HepG2 (cell line): ENCODE results near the gene MS4A18. TPM values are rescaled to one million over a fixed set of nuclear protein-coding genes. Genes with fewer than 3 reads are reported as not detected.

ENCODE experiments used
- ATAC-seq: fragments of 200-7000 bp; cut with Tn5 transposase; 3 replicates; pipeline ENCODE4 v1.9.1; 2020; ENCODE audit warnings: mild to moderate bottlenecking, moderate library complexity
- Bru-seq: library from RNA; stranded (reverse); fragments of 400-500 nt; gene quantifications from one replicate; lab custom pipeline; 2021; lab: Mats Ljungman, UMichigan
- BruChase-seq, 2 experiments: library from RNA; stranded (reverse); fragments of 400-500 nt; gene quantifications; one replicate each; lab custom pipeline; 2021; lab: Mats Ljungman, UMichigan
- BruUV-seq: library from RNA; stranded (reverse); fragments of 400-500 nt; replicated peaks from 2 replicates; lab custom pipeline; 2021; lab: Mats Ljungman, UMichigan
- CTCF ChIA-PET: fragments of 300-600 bp; formaldehyde crosslinking; extraction: SDS; loops from one replicate; lab custom pipeline; 2021; ENCODE audit warnings: low total read pairs, inconsistent platforms, low intra/inter-chr PET ratio; lab: Yijun Ruan, JAX
- POLR2A ChIA-PET: fragments of 350-600 bp; sonication (Branson Sonifier 250); formaldehyde crosslinking; loops from one replicate; lab custom pipeline; 2020; ENCODE audit warnings: antibody characterized with exemption, inconsistent platforms; lab: Yijun Ruan, JAX
- DNase-seq: peaks from one replicate; pipeline ENCODE4 v3.0.0-alpha.2; 2015; ENCODE audit warnings: low spot score
- FAIRE-seq: peaks from 3 replicates; lab custom pipeline; 2011; peaks lifted over from hg19 to GRCh38; lab: Jason Lieb, UNC
- H2AFZ ChIP-seq: one replicate; pipeline ENCODE4 v1.6.1; 2011; ENCODE audit warnings: low read length, inconsistent platforms
- H3K27ac ChIP-seq: fragments of 300-600 bp; 3 replicates; pipeline ENCODE4 v1.8.0; 2011; ENCODE audit warnings: mixed run types, mild to moderate bottlenecking, mixed read lengths, low read length, inconsistent platforms; ENCODE audit not compliant: insufficient read depth; ENCODE audit errors: extremely low read length
- H3K27me3 ChIP-seq, 2 experiments: fragments of 200-600 bp in 1 of 2; 2 replicates in 1 of 2; 3 replicates in 1 of 2; pipeline versions ENCODE4 v1.6.0 to v1.8.0; 2011; ENCODE audit warnings: low read length in 2 of 2, mild to moderate bottlenecking in 2 of 2, moderate library complexity in 2 of 2, inconsistent platforms in 1 of 2; ENCODE audit not compliant: insufficient read depth in 2 of 2, control insufficient read depth in 1 of 2
- H3K36me3 ChIP-seq, 2 experiments: fragments of 200-600 bp in 1 of 2; replicated peaks in 1 of 2; 2 replicates in 1 of 2; 3 replicates in 1 of 2; pipeline versions ENCODE4 v1.5.1 to v1.8.0; 2011; ENCODE audit warnings: low read length in 2 of 2, inconsistent platforms in 1 of 2; ENCODE audit not compliant: insufficient read depth in 2 of 2, control insufficient read depth in 1 of 2
- H3K4me1 ChIP-seq: 2 replicates; pipeline ENCODE4 v1.5.1; 2012; ENCODE audit warnings: low read length, inconsistent platforms; ENCODE audit not compliant: insufficient read depth
- H3K4me2 ChIP-seq: 2 replicates; pipeline ENCODE4 v1.6.0; 2011; ENCODE audit warnings: low read depth, low read length, inconsistent platforms
- H3K4me3 ChIP-seq, 3 experiments: fragments of 200-600 bp in 1 of 3; sonication (generic), shearing (Covaris generic) in 1 of 3; replicated peaks in 1 of 3; 2 replicates each; pipeline ENCODE4 v1.5.1; 2011 to 2016; ENCODE audit warnings: low read length in 3 of 3, inconsistent platforms in 2 of 3, low read depth in 2 of 3, mild to moderate bottlenecking in 2 of 3, control low read depth in 1 of 3, mixed read lengths in 1 of 3; ENCODE audit not compliant: insufficient read depth in 1 of 3
- H3K79me2 ChIP-seq: one replicate; pipeline ENCODE4 v1.6.1; 2011; ENCODE audit warnings: low read length, inconsistent platforms; ENCODE audit not compliant: insufficient read depth
- H3K9ac ChIP-seq: 2 replicates; pipeline ENCODE4 v1.6.0; 2011; ENCODE audit warnings: mild to moderate bottlenecking, low read depth, low read length, inconsistent platforms; ENCODE audit not compliant: insufficient read depth
- H3K9me3 ChIP-seq: 2 replicates; pipeline ENCODE4 v1.5.1; 2012; ENCODE audit warnings: mild to moderate bottlenecking, low read length
- H4K20me1 ChIP-seq: 2 replicates; pipeline ENCODE4 v1.6.0; 2011; ENCODE audit warnings: inconsistent platforms, mild to moderate bottlenecking, low read length, moderate library complexity; ENCODE audit not compliant: insufficient read depth
- HNF1A ChIP-seq, 2 experiments: sonication (generic) in 1 of 2; formaldehyde crosslinking in 1 of 2; IDR thresholded peaks; 2 replicates each; pipeline versions ENCODE4 v1.4.0 to v1.6.1; 2016 to 2020; ENCODE audit warnings: borderline replicate concordance in 1 of 2, low read depth in 1 of 2, mild to moderate bottlenecking in 1 of 2, missing genetic modification reagents in 1 of 2
- HNRNPK ChIP-seq: fragments of 200-400 bp; formaldehyde crosslinking; IDR thresholded peaks from 2 replicates; pipeline ENCODE4 v1.6.1; 2018; ENCODE audit warnings: low read length, low read depth, moderate library complexity, mild to moderate bottlenecking; ENCODE audit not compliant: poor library complexity, severe bottlenecking
- MLLT10 ChIP-seq: sonication (generic); formaldehyde crosslinking; IDR thresholded peaks from 2 replicates; pipeline ENCODE4 v1.4.0; 2020; ENCODE audit warnings: missing genetic modification reagents
- SKI ChIP-seq: fragments of 450-650 bp; IDR thresholded peaks from one replicate; pipeline ENCODE4 v1.6.1; 2018; ENCODE audit warnings: mild to moderate bottlenecking; ENCODE audit not compliant: partially characterized antibody
- SMC3 ChIP-seq: IDR thresholded peaks from 2 replicates; pipeline ENCODE4 v1.6.1; 2011; ENCODE audit warnings: low read length, improper control_type of control experiment
- XRCC5 ChIP-seq: fragments of 200-400 bp; formaldehyde crosslinking; optimal IDR thresholded peaks from 2 replicates; pipeline ENCODE3; 2017; ENCODE audit warnings: mild to moderate bottlenecking, low read length
- ZNF549 ChIP-seq: sonication (generic); formaldehyde crosslinking; IDR thresholded peaks from 2 replicates; pipeline ENCODE4 v1.5.0; 2020; ENCODE audit warnings: missing genetic modification reagents
- ZNF761 ChIP-seq: sonication (generic); formaldehyde crosslinking; conservative IDR thresholded peaks from 2 replicates; pipeline ENCODE4 v1.4.0; 2020; ENCODE audit warnings: mild to moderate bottlenecking, missing genetic modification reagents
- ZNF766 ChIP-seq: sonication (generic); formaldehyde crosslinking; IDR thresholded peaks from 2 replicates; pipeline ENCODE4 v1.5.0; 2020; ENCODE audit warnings: missing genetic modification reagents, borderline replicate concordance
- ZNF772 ChIP-seq: sonication (generic); formaldehyde crosslinking; IDR thresholded peaks from 2 replicates; pipeline ENCODE4 v1.5.0; 2020; ENCODE audit warnings: mild to moderate bottlenecking, missing genetic modification reagents
- WGBS: methylation state at CpG from one replicate; pipeline ENCODE4 v1.1.6; 2017; ENCODE audit warnings: low lambda C conversion rate; 5-methylcytosine and 5-hydroxymethylcytosine counted together
- in situ Hi-C: cut with HindIII; loops from 2 replicates; pipeline ENCODE4 v1.10.0; 2017; ENCODE audit warnings: low pct_unique_long_range_greater_than_20kb; ENCODE audit not compliant: extremely low pct_ligation_motif_present
- intact Hi-C: fragments of 100-400 bp; cut with micrococcal nuclease; formaldehyde crosslinking; loops from one replicate; pipeline ENCODE4 v1.10.0; 2022; ENCODE audit not compliant: unreplicated experiment
- long read RNA-seq, 2 experiments: library from RNA in 1 of 2; library from polyadenylated mRNA in 1 of 2; stranded (forward) in 1 of 2; unstranded in 1 of 2; transcript quantifications; one replicate each; pipeline ENCODE4 v2.0.0, GENCODE V29; 2019 to 2022
- polyA minus RNA-seq, 3 experiments: library from RNA; depleted of rRNA, polyadenylated mRNA; stranded (reverse); fragments of >200 nt; gene quantifications; 2 replicates each; pipeline ENCODE4 v1.2.3, GENCODE V29; 2011; ENCODE audit warnings: low replicate concordance in 1 of 3
- polyA plus RNA-seq, 8 experiments: library from polyadenylated mRNA; depleted of rRNA in 3 of 8; stranded (reverse) in 7 of 8; unstranded in 1 of 8; fragments of >200 nt; fragmentation: Illumina TruSeq in 4 of 8; extraction: Trizol in 4 of 8; gene quantifications; 2 replicates each; pipeline versions ENCODE4 v1.2.1 to v1.2.3, GENCODE V29; 2011 to 2016; ENCODE audit warnings: low read depth in 4 of 8, missing spikeins in 1 of 8, mixed read lengths in 1 of 8; ENCODE audit not compliant: insufficient read depth in 1 of 8
- total RNA-seq, 5 experiments: library from RNA; depleted of rRNA; stranded (reverse); fragments of >200 nt; fragmentation: Illumina TruSeq; extraction: Trizol; gene quantifications; 2 replicates each; pipeline ENCODE4 v1.2.3, GENCODE V29; 2016; ENCODE audit warnings: low read depth in 1 of 5

The MS4A18 gene
- total RNA-seq (2016; rRNA removed; fragmentation: Illumina TruSeq; extraction: Trizol), result not detected in 2 replicates
- not detected in 2 replicates for total RNA-seq (2016; cell fraction: cytosol; rRNA removed; fragmentation: Illumina TruSeq; extraction: Trizol; ENCODE audit: low read depth)
- total RNA-seq (2016; cell fraction: insoluble cytoplasmic fraction; rRNA removed; fragmentation: Illumina TruSeq; extraction: Trizol), result not detected in 2 replicates
- total RNA-seq (2016; cell fraction: membrane; rRNA removed; fragmentation: Illumina TruSeq; extraction: Trizol), result not detected in 2 replicates
- not detected in 2 replicates for total RNA-seq (2016; cell fraction: nucleus; rRNA removed; fragmentation: Illumina TruSeq; extraction: Trizol)
- not detected in 2 replicates for polyA plus RNA-seq (2011; rRNA removed)
- polyA plus RNA-seq (2011; cell fraction: cytosol; rRNA removed), result not detected in 2 replicates
- not detected in 2 replicates for polyA plus RNA-seq (2011; cell fraction: nucleus; rRNA removed)
- polyA plus RNA-seq (2012), result not detected in 2 replicates
- not detected in 2 replicates for polyA plus RNA-seq (2016; cell fraction: cytosol; fragmentation: Illumina TruSeq; extraction: Trizol; ENCODE audit: low read depth)
- not detected in 2 replicates for polyA plus RNA-seq (2016; cell fraction: insoluble cytoplasmic fraction; fragmentation: Illumina TruSeq; extraction: Trizol; ENCODE audit: low read depth)
- polyA plus RNA-seq (2016; cell fraction: membrane; fragmentation: Illumina TruSeq; extraction: Trizol; ENCODE audit: low read depth), result not detected in 2 replicates
- polyA plus RNA-seq (2016; cell fraction: nucleus; fragmentation: Illumina TruSeq; extraction: Trizol; ENCODE audit: insufficient read depth, low read depth), result not detected in 2 replicates
- not detected in 2 replicates for polyA minus RNA-seq (2011; rRNA and poly(A)+ RNA removed; ENCODE audit: low replicate concordance)
- polyA minus RNA-seq (2011; cell fraction: cytosol; rRNA and poly(A)+ RNA removed), result not detected in 2 replicates
- not detected in 2 replicates for polyA minus RNA-seq (2011; cell fraction: nucleus; rRNA and poly(A)+ RNA removed)
- not detected for Bru-seq, nascent RNA
- not detected for BruChase-seq, experiment 1, labeled RNA remaining after a 6-hour chase
- not detected for BruChase-seq, experiment 2, labeled RNA remaining after a 2-hour chase
- long read RNA-seq, experiment 1, result 0 reads
- long read RNA-seq, experiment 2, result 0 reads

GRCh38 chr11:60724420-60724819 is at the start of gene MS4A18:
Gene MS4A18, plus strand, starts transcription at chr11:60724720.
- Histone ChIP-seq H3K79me2 (no peaks in the 10 kb centered on the region), H3K9ac (no peak within 1 kb of the TSS), H3K4me2 (no peak within 1 kb of the TSS), H3K36me3 (no peaks in the 10 kb centered on the region), H4K20me1 (no peaks in the 10 kb centered on the region), H3K9me3 (no peaks in the 10 kb centered on the region), H3K4me3 (no peak within 1 kb of the TSS), H3K4me1 (no peaks in the 10 kb centered on the region), H3K27ac (no peak within 1 kb of the TSS), H2AFZ (no peak within 1 kb of the TSS), H3K27me3 (peaks cover 0 to 15% of the 10 kb centered on the region in 2 experiments; a peak in 2 of 5 replicates)
- DNase-seq, result no peak
- FAIRE-seq, result no peak
- WGBS, result 34% methylated on average over 3 of the region's 3 CpGs
- in situ Hi-C loops (no loop called here), intact Hi-C loops (no loop called here)
- no TSS peak for BruUV-seq
- CTCF ChIA-PET, result no interaction called here
- no peak for ATAC-seq
- POLR2A ChIA-PET, result no interaction called here
- TF ChIP-seq MLLT10 (CRISPR knock-in tag), result no peak
- TF ChIP-seq SMC3, result no peak
- no peak for TF ChIP-seq ZNF549 (CRISPR knock-in tag)
- no peak for TF ChIP-seq SKI
- no peak for TF ChIP-seq HNRNPK
- TF ChIP-seq HNF1A (IDR thresholded peaks at IDR 0.05; ENCODE audit: low read depth), result no peak
- TF ChIP-seq HNF1A (CRISPR knock-in tag; IDR thresholded peaks at IDR 0.05; ENCODE audit: borderline replicate concordance), result no peak
- TF ChIP-seq XRCC5, result no peak
- TF ChIP-seq ZNF772 (CRISPR knock-in tag), result no peak
- no peak for TF ChIP-seq ZNF761 (CRISPR knock-in tag)
- no peak for TF ChIP-seq ZNF766 (CRISPR knock-in tag)
